Measurements from ENCODE around the gene FANCE.
A peak's percentile ranks its signal among the peaks of the same experiment; 100 is the strongest.

Gene FANCE

GRCh38 chr6:35496841-35497570, 44.9 kb downstream of the FANCE start, which contains the start of gene TEAD3:
Gene TEAD3 (minus strand): TSS chr6:35497079.
- peak within 1 kb of the TSS; percentile 94 for H2AFZ ChIP-seq (ENCODE audit: low read depth)
- peaks cover 12% of the 10 kb centered on the region for H3K4me1 ChIP-seq (ENCODE audit: low read depth, poor library complexity, severe bottlenecking)
- peak within 1 kb of the TSS; percentile 94 for H3K9ac ChIP-seq
- no peak for TF ChIP-seq CTCF (conservative IDR thresholded peaks at IDR 0.05; ENCODE audit: low read depth, low read length)
- H4K20me1 ChIP-seq (ENCODE audit: insufficient read depth) = no peaks in the 10 kb centered on the region
- H3K27ac ChIP-seq = peak within 1 kb of the TSS; percentile 79
- peak within 1 kb of the TSS; percentile 80 for H3K4me2 ChIP-seq
- peak within 1 kb of the TSS; percentile 41 for H3K4me3 ChIP-seq (IDR thresholded peaks at IDR 0.05; ENCODE audit: insufficient read depth, low read depth, low read length)
- H3K36me3 ChIP-seq (ENCODE audit: insufficient read depth) = no peaks in the 10 kb centered on the region
- no peaks in the 10 kb centered on the region for H3K27me3 ChIP-seq (ENCODE audit: insufficient read depth, low read depth)
- H3K79me2 ChIP-seq (ENCODE audit: insufficient read depth, low read depth) = no peaks in the 10 kb centered on the region

- peak overlapping the region; percentile 94 for H3K9ac ChIP-seq
- H3K27me3 ChIP-seq (ENCODE audit: insufficient read depth, low read depth) = no peaks in the 10 kb centered on the region
- peak overlapping the region; percentile 41 for H3K4me3 ChIP-seq (IDR thresholded peaks at IDR 0.05; ENCODE audit: insufficient read depth, low read depth, low read length)
- H4K20me1 ChIP-seq (ENCODE audit: insufficient read depth) = no peaks in the 10 kb centered on the region
- TF ChIP-seq CTCF (conservative IDR thresholded peaks at IDR 0.05; ENCODE audit: low read depth, low read length) = no peak
- no peaks in the 10 kb centered on the region for H3K79me2 ChIP-seq (ENCODE audit: insufficient read depth, low read depth)
- peaks cover 5% of the 10 kb centered on the region for H3K4me1 ChIP-seq (ENCODE audit: low read depth, poor library complexity, severe bottlenecking)
- peak overlapping the region; percentile 79 for H3K27ac ChIP-seq
- H3K4me2 ChIP-seq = peak overlapping the region; percentile 80
- no peaks in the 10 kb centered on the region for H3K36me3 ChIP-seq (ENCODE audit: insufficient read depth)
- H2AFZ ChIP-seq (ENCODE audit: low read depth) = peak overlapping the region; percentile 94
Observed at GRCh38 chr6:35497571-35498421, 45.7 kb downstream of the FANCE start.

GRCh38 chr6:35498422-35499067, 46.4 kb downstream of the FANCE start:
- Histone ChIP-seq H3K4me2 (peak overlapping the region; percentile 80; the same call in 1 of the 2 replicates), H3K36me3 (ENCODE audit: insufficient read depth) (no peaks in the 10 kb centered on the region), H3K4me3 (IDR thresholded peaks at IDR 0.05; ENCODE audit: insufficient read depth, low read depth, low read length) (no peak overlapping the region), H3K79me2 (ENCODE audit: insufficient read depth, low read depth) (no peaks in the 10 kb centered on the region), H3K27me3 (ENCODE audit: insufficient read depth, low read depth) (no peaks in the 10 kb centered on the region), H4K20me1 (ENCODE audit: insufficient read depth) (no peaks in the 10 kb centered on the region), H3K27ac (no peak overlapping the region), H3K4me1 (ENCODE audit: low read depth, poor library complexity, severe bottlenecking) (peaks cover 5% of the 10 kb centered on the region), H2AFZ (ENCODE audit: low read depth) (peak overlapping the region; percentile 94; the same call in 1 of the 2 replicates), H3K9ac (no peak overlapping the region)
- TF ChIP-seq CTCF (conservative IDR thresholded peaks at IDR 0.05; ENCODE audit: low read depth, low read length) = no peak

- H3K4me2 ChIP-seq = no peak overlapping the region
- H3K9ac ChIP-seq = no peak overlapping the region
- TF ChIP-seq CTCF (conservative IDR thresholded peaks at IDR 0.05; ENCODE audit: low read depth, low read length) = no peak
Observed at GRCh38 chr6:35499372-35499771, 47.2 kb downstream of the FANCE start.

More at GRCh38 chr6:35499372-35499771, 47.2 kb downstream of the FANCE start:
- Histone ChIP-seq H3K4me3 (IDR thresholded peaks at IDR 0.05; ENCODE audit: insufficient read depth, low read depth, low read length) (no peak overlapping the region), H3K27ac (no peak overlapping the region), H2AFZ (ENCODE audit: low read depth) (no peak overlapping the region), H3K36me3 (ENCODE audit: insufficient read depth) (no peaks in the 10 kb centered on the region), H4K20me1 (ENCODE audit: insufficient read depth) (no peaks in the 10 kb centered on the region), H3K79me2 (ENCODE audit: insufficient read depth, low read depth) (no peaks in the 10 kb centered on the region), H3K27me3 (ENCODE audit: insufficient read depth, low read depth) (no peaks in the 10 kb centered on the region), H3K4me1 (ENCODE audit: low read depth, poor library complexity, severe bottlenecking) (peaks cover 5% of the 10 kb centered on the region)

Data from KMS-11 (cell line).